Suprapubic skin (tissue), 3 donors: ENCODE data around the gene TTBK2.

Experiments
- CTCF ChIP-seq, 2 donors: fragments of 200-600 bp in 1 of 2; fragments of 450-650 bp in 1 of 2; sonication (generic) in 1 of 2; IDR thresholded peaks; one replicate each; pipeline ENCODE4 v1.5.1; 2016 to 2019; ENCODE audit warnings: antibody characterized with exemption in 2 of 2, mild to moderate bottlenecking in 1 of 2, moderate library complexity in 1 of 2
- POLR2A ChIP-seq, 2 donors: fragments of 450-650 bp; IDR thresholded peaks; one replicate each; pipeline ENCODE4 v1.6.1; 2017; ENCODE audit warnings: antibody characterized with exemption in 2 of 2, mild to moderate bottlenecking in 2 of 2, moderate library complexity in 2 of 2

GRCh38 chr15:42731461-42731860 is 189.1 kb downstream of the TTBK2 start:
- no peak for TF ChIP-seq CTCF (IDR thresholded peaks at IDR 0.05)
- TF ChIP-seq POLR2A (IDR thresholded peaks at IDR 0.05): no peak
